Measurements from ENCODE around the gene PLA2G4F.

- no peak for TF ChIP-seq SUZ12 (IDR thresholded peaks at IDR 0.05; ENCODE audit: extremely low read depth, insufficient read depth, insufficient read length)
- no peak for TF ChIP-seq YY1 (IDR thresholded peaks at IDR 0.05; ENCODE audit: insufficient read depth, insufficient read length)
These were observed 10.6 kb downstream of the PLA2G4F start for GRCh38 chr15:42145546-42146455.
